ENCODE results near the gene PPRC1.

DNA sequence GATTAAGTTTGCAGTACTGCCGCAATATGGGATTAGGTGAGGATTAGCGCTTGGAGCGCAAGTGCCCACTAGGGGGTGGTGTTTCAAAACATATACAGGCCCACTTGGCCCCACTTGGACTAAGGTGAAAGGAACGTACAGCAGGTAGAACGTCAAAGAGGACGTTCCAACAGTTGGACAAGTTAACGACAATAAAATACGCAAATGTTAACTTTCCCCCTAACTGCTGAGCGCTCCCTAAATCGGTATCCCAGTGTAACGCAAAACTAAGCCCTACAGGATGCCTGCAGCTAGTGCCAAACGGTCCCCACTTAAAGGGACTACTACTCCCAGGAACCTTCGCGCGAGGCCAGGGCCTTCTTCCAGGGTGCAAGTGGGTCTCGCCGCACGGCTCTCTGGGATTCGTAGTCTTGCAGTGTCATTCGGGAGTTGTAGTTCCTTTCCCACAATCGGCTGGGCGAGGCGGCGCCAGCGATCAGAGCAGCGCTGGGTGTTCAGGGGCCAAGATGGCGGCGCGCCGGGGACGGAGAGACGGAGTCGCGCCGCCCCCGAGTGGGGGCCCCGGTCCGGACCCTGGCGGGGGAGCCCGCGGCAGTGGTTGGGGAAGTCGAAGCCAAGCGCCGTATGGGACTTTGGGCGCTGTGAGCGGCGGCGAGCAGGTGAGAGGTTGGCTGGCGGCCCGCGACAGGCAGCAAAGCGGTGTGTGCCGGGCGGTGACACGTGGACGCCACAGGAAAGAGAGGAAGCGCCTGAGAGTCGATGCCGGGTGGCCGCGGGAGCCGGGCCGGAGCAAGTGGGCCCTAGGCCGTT, at the start of gene PPRC1:
- TF ChIP-seq, protein P1, sequence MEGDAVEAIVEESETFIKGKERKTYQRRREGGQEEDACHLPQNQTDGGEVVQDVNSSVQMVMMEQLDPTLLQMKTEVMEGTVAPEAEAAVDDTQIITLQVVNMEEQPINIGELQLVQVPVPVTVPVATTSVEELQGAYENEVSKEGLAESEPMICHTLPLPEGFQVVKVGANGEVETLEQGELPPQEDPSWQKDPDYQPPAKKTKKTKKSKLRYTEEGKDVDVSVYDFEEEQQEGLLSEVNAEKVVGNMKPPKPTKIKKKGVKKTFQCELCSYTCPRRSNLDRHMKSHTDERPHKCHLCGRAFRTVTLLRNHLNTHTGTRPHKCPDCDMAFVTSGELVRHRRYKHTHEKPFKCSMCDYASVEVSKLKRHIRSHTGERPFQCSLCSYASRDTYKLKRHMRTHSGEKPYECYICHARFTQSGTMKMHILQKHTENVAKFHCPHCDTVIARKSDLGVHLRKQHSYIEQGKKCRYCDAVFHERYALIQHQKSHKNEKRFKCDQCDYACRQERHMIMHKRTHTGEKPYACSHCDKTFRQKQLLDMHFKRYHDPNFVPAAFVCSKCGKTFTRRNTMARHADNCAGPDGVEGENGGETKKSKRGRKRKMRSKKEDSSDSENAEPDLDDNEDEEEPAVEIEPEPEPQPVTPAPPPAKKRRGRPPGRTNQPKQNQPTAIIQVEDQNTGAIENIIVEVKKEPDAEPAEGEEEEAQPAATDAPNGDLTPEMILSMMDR (IDR thresholded peaks at IDR 0.05; ENCODE audit: low read length) = peak; percentile 95
- TF ChIP-seq EZH2 (optimal IDR thresholded peaks at IDR 0.05; ENCODE audit: low read depth, low read length) (no peak), EZH2phosphoT487 (IDR thresholded peaks at IDR 0.05; ENCODE audit: low read length) (no peak)

All from MM.1S (cell line).